Stimulated activated CD4-positive, alpha-beta T cell treated with anti-CD3 and anti-CD28 coated beads, TNF-alpha, amount 100 ng/mL, for 48 hours (primary cell): ENCODE measurements around the gene TLN1.

ENCODE experiments used
- DNase-seq, 3 donors: peaks; one replicate each; pipeline ENCODE4 v3.0.0-alpha.2; 2020; ENCODE audit warnings: low read depth in 3 of 3

TLN1 gene

GRCh38 chr9:35664531-35665470 lies 67.2 kb downstream of the TLN1 start, which contains the start of gene ARHGEF39:
ARHGEF39 (minus strand) TSS chr9:35665195; CDS start chr9:35665169, 26 bp downstream.
- DNase-seq: peak; percentile 54 to 66 (median 61)

GRCh38 chr9:35662437-35662836 lies 69.6 kb downstream of the TLN1 start:
- DNase-seq: no peak

- no peak for DNase-seq
These were observed 70.1 kb downstream of the TLN1 start for GRCh38 chr9:35661756-35662350.

GRCh38 chr9:35660966-35661415 lies 71.0 kb downstream of the TLN1 start:
- DNase-seq: no peak

GRCh38 chr9:35659340-35659739 lies 72.7 kb downstream of the TLN1 start:
- DNase-seq: no peak

GRCh38 chr9:35658968-35659220 lies 73.1 kb downstream of the TLN1 start:
- no peak for DNase-seq

- DNase-seq: peak; percentile 57 to 78 (median 71)
These were observed 73.6 kb downstream of the TLN1 start, which contains the start of gene CCDC107 for GRCh38 chr9:35658137-35658967. CCDC107 (plus strand) TSS chr9:35658292; CDS start chr9:35658380, 88 bp downstream.

GRCh38 chr9:35657546-35658136 lies 74.4 kb downstream of the TLN1 start, which contains the start of gene RMRP:
RMRP (minus strand) TSS chr9:35658019.
- DNase-seq: peak; percentile 89 to 95 (median 94)

GRCh38 chr9:35656831-35657545 lies 75.0 kb downstream of the TLN1 start:
- no peak for DNase-seq

GRCh38 chr9:35656348-35656747 lies 75.6 kb downstream of the TLN1 start:
- no peak for DNase-seq

GRCh38 chr9:35653611-35654010 lies 78.4 kb downstream of the TLN1 start:
- no peak for DNase-seq

- DNase-seq: no peak
These were observed 79.2 kb downstream of the TLN1 start for GRCh38 chr9:35652829-35653209.

- no peak for DNase-seq
These were observed 79.8 kb downstream of the TLN1 start for GRCh38 chr9:35651956-35652828.

- peak in 1 of 3 donors; percentile 48 for DNase-seq
These were observed 81.4 kb downstream of the TLN1 start, which contains the start of gene SIT1 for GRCh38 chr9:35650341-35651158. SIT1 (minus strand) TSS chr9:35650931; CDS start chr9:35650853, 78 bp downstream.

GRCh38 chr9:35649431-35650340 lies 82.3 kb downstream of the TLN1 start:
- DNase-seq: peak in 1 of 3 donors; percentile 35
